AG09319 (cell line): ENCODE measurements around the gene GNG4.
"Not testable (repeated sequence)": the region's sequence is repeated elsewhere in the genome, so short reads cannot be mapped to it uniquely, and the experiment has no call there.

ENCODE experiments used
- DNase-seq: peaks from one replicate; pipeline ENCODE4 v3.0.0-alpha.2; 2010; ENCODE audit warnings: low read depth; ENCODE audit errors: extremely low read depth
- TF ChIP-seq, protein P1 (sequence below): IDR thresholded peaks from 2 replicates; pipeline ENCODE4 v1.5.1; 2011; ENCODE audit warnings: low read depth, mild to moderate bottlenecking, inconsistent platforms, low read length, moderate library complexity

GNG4 gene

GRCh38 chr1:235562589-235562988, 87.0 kb downstream of the GNG4 start:
- DNase-seq = no peak
- TF ChIP-seq, protein P1, sequence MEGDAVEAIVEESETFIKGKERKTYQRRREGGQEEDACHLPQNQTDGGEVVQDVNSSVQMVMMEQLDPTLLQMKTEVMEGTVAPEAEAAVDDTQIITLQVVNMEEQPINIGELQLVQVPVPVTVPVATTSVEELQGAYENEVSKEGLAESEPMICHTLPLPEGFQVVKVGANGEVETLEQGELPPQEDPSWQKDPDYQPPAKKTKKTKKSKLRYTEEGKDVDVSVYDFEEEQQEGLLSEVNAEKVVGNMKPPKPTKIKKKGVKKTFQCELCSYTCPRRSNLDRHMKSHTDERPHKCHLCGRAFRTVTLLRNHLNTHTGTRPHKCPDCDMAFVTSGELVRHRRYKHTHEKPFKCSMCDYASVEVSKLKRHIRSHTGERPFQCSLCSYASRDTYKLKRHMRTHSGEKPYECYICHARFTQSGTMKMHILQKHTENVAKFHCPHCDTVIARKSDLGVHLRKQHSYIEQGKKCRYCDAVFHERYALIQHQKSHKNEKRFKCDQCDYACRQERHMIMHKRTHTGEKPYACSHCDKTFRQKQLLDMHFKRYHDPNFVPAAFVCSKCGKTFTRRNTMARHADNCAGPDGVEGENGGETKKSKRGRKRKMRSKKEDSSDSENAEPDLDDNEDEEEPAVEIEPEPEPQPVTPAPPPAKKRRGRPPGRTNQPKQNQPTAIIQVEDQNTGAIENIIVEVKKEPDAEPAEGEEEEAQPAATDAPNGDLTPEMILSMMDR = no peak

- TF ChIP-seq, protein P1 = no peak
- DNase-seq = no peak
Observed at GRCh38 chr1:235558621-235559169, 90.9 kb downstream of the GNG4 start.

GRCh38 chr1:235557495-235557894, 92.1 kb downstream of the GNG4 start:
- TF ChIP-seq, protein P1 = no peak
- DNase-seq = no peak

DNA sequence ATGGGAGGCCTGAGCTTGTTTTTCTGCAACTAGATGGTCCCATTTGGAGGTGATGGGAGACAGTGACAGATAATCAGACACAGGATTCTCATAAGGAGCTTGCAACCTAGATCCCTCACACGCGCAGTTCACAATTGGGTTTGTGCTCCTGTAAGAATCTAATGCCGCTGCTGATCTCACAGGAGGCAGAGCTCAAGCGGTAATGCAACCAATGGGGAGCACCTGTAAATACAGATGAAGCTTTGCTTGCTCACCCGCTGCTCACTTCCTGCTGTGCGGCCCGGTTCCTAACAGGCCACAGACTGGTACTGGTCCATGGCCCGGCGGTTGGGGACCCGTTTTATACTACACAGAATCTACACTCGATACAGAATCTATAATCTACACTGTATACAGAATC, 92.8 kb downstream of the GNG4 start:
- TF ChIP-seq, protein P1 = no peak
- no peak for DNase-seq

- no peak for DNase-seq
- TF ChIP-seq, protein P1 = no peak
Observed at GRCh38 chr1:235553112-235553551, 96.5 kb downstream of the GNG4 start.

- no peak for DNase-seq
- TF ChIP-seq, protein P1 = no peak
Observed at GRCh38 chr1:235552146-235552716, 97.4 kb downstream of the GNG4 start.

DNA sequence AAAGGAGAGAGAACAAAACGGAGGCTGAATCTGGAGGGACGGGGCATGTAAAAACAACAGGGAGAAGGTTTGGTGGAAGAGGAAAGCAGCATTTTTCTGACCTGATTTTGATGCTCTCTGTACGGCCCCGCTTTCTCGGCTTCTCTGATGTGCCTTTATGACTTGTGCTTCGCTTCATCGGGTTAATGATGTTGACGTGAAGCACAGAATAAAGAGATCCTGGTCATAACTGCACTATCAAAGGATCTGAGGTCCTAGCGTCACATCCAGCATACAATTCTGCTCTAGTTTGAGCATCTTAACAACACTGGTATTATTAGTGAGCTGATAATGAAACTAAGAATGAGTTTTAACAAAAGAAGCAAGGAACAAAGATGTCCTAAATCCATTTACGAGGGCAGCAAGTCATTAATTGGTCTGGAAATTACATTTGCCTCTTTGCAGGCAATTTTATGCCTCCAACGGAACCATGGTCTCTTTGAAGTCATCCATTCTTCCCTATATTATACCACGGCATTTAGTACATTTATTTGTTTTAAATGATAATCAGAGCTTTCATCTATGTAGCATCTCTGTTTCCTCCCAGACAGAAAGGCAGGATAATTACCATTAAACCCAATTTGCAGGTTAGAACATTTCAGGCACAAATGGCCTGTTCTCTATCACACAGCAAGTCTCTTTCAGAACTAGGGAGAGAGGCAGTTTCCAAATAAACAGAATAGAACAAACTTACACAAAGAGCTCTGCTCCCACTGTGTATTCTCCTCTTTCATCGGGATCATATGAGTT, 100.0 kb downstream of the GNG4 start:
- TF ChIP-seq, protein P1 = no peak
- no peak for DNase-seq

- DNase-seq = not testable (repeated sequence)
Observed at GRCh38 chr1:235546369-235547155, 103.0 kb downstream of the GNG4 start.
